Measurements from ENCODE around the gene CARD14.
"Not testable (repeated sequence)": the region's sequence is repeated elsewhere in the genome, so short reads cannot be mapped to it uniquely, and the experiment has no call there.

Gene CARD14

GRCh38 chr17:80151333-80151732 is 18.5 kb upstream of the CARD14 start:
- no peak for DNase-seq

- no peak for DNase-seq
Measured at GRCh38 chr17:80152081-80152702, 17.6 kb upstream of the CARD14 start.

- DNase-seq: no peak
Measured at GRCh38 chr17:80153004-80153403, 16.8 kb upstream of the CARD14 start.

GRCh38 chr17:80154166-80154565 is 15.7 kb upstream of the CARD14 start:
- no peak for DNase-seq

GRCh38 chr17:80155600-80155999 is 14.2 kb upstream of the CARD14 start:
- not testable (repeated sequence) for DNase-seq

- DNase-seq: no peak
Measured at GRCh38 chr17:80158846-80159245, 11.0 kb upstream of the CARD14 start.

GRCh38 chr17:80160536-80160935 is 9.3 kb upstream of the CARD14 start:
- no peak for DNase-seq

- DNase-seq: no peak
Measured at GRCh38 chr17:80163336-80163735, 6.5 kb upstream of the CARD14 start.

GRCh38 chr17:80164185-80164584 is 5.6 kb upstream of the CARD14 start:
- DNase-seq: no peak

- no peak for DNase-seq
Measured at GRCh38 chr17:80166446-80166845, 3.4 kb upstream of the CARD14 start.

GRCh38 chr17:80168371-80168770 is 1.5 kb upstream of the CARD14 start:
- DNase-seq: no peak

GRCh38 chr17:80169107-80169506 is 723 bp upstream of the CARD14 start:
- DNase-seq: no peak

- no peak for DNase-seq
Measured at GRCh38 chr17:80171681-80172080, 1.9 kb downstream of the CARD14 start.

GRCh38 chr17:80173126-80173525 is 3.3 kb downstream of the CARD14 start:
- no peak for DNase-seq

GRCh38 chr17:80173916-80174315 is 4.1 kb downstream of the CARD14 start:
- no peak for DNase-seq

- no peak for DNase-seq
Measured at GRCh38 chr17:80176757-80177156, 6.9 kb downstream of the CARD14 start.

GRCh38 chr17:80177986-80178595 is 8.3 kb downstream of the CARD14 start:
- no peak for DNase-seq

GRCh38 chr17:80180192-80180591 is 10.4 kb downstream of the CARD14 start:
- no peak for DNase-seq

- DNase-seq: no peak
Measured at GRCh38 chr17:80181431-80181830, 11.6 kb downstream of the CARD14 start.

GRCh38 chr17:80182118-80182844 is 12.5 kb downstream of the CARD14 start:
- no peak for DNase-seq

- no peak for DNase-seq
Measured at GRCh38 chr17:80182845-80183223, 13.0 kb downstream of the CARD14 start.

- DNase-seq: no peak
Measured at GRCh38 chr17:80183581-80184422, 14.0 kb downstream of the CARD14 start.

GRCh38 chr17:80184423-80184714 is 14.5 kb downstream of the CARD14 start:
- no peak for DNase-seq

- no peak for DNase-seq
Measured at GRCh38 chr17:80185968-80186367, 16.1 kb downstream of the CARD14 start.

Data from central memory CD4-positive, alpha-beta T cell (primary cell).